Fibroblast of skin of abdomen (primary cell): ENCODE results near the gene GMDS.

ENCODE experiments used
- DNase-seq: peaks from one replicate; pipeline ENCODE4 v3.0.0-alpha.2; 2013

GMDS gene

GRCh38 chr6:1597121-1597744 is 648.2 kb downstream of the GMDS start:
- no peak for DNase-seq

- DNase-seq = no peak
These were observed 649.1 kb downstream of the GMDS start for GRCh38 chr6:1596088-1596852.

GRCh38 chr6:1595271-1596087 is 649.9 kb downstream of the GMDS start:
- DNase-seq = no peak

- DNase-seq = no peak
These were observed 650.8 kb downstream of the GMDS start for GRCh38 chr6:1594445-1595200.

GRCh38 chr6:1593958-1594314 is 651.5 kb downstream of the GMDS start:
- no peak for DNase-seq

- DNase-seq = no peak
These were observed 652.0 kb downstream of the GMDS start for GRCh38 chr6:1593286-1593957.

GRCh38 chr6:1592852-1593251 is 652.6 kb downstream of the GMDS start:
- no peak for DNase-seq

GRCh38 chr6:1591926-1592325 is 653.5 kb downstream of the GMDS start:
- DNase-seq = no peak

GRCh38 chr6:1591243-1591642 is 654.2 kb downstream of the GMDS start:
- DNase-seq = no peak

GRCh38 chr6:1590580-1590979 is 654.8 kb downstream of the GMDS start:
- no peak for DNase-seq

- no peak for DNase-seq
These were observed 656.2 kb downstream of the GMDS start for GRCh38 chr6:1589208-1589607.

- no peak for DNase-seq
These were observed 657.4 kb downstream of the GMDS start for GRCh38 chr6:1587977-1588376.

- no peak for DNase-seq
These were observed 657.9 kb downstream of the GMDS start for GRCh38 chr6:1587546-1587945.

- no peak for DNase-seq
These were observed 658.4 kb downstream of the GMDS start for GRCh38 chr6:1586861-1587450.

GRCh38 chr6:1586256-1586655 is 659.1 kb downstream of the GMDS start:
- DNase-seq = no peak

GRCh38 chr6:1585669-1586049 is 659.7 kb downstream of the GMDS start:
- DNase-seq = no peak

- no peak for DNase-seq
These were observed 660.3 kb downstream of the GMDS start for GRCh38 chr6:1584996-1585668.

GRCh38 chr6:1584146-1584545 is 661.3 kb downstream of the GMDS start:
- DNase-seq = no peak

GRCh38 chr6:1581120-1581991 is 664.0 kb downstream of the GMDS start:
- DNase-seq = no peak

- DNase-seq = no peak
These were observed 664.8 kb downstream of the GMDS start for GRCh38 chr6:1580585-1580984.
